Nephron progenitor cell (in vitro differentiated cells): ENCODE data around the gene NRCAM.

ENCODE experiments used
- DNase-seq: peaks from one replicate; pipeline ENCODE4 v3.0.0; 2021
- H3K27ac Mint-ChIP-seq: 2 replicates; pipeline ENCODE4 v1.8.0; 2021; ENCODE audit warnings: mild to moderate bottlenecking, moderate library complexity, mixed read lengths
- H3K27me3 Mint-ChIP-seq: 2 replicates; pipeline ENCODE4 v1.8.0; 2021; ENCODE audit warnings: mild to moderate bottlenecking, low read depth, mixed read lengths; ENCODE audit not compliant: poor library complexity
- H3K36me3 Mint-ChIP-seq: 2 replicates; pipeline ENCODE4 v1.8.0; 2021; ENCODE audit warnings: low read depth, mixed read lengths
- H3K4me1 Mint-ChIP-seq: 2 replicates; pipeline ENCODE4 v1.8.0; 2021; ENCODE audit warnings: mixed read lengths
- H3K4me3 Mint-ChIP-seq: 2 replicates; pipeline ENCODE4 v1.8.0; 2021; ENCODE audit warnings: mild to moderate bottlenecking, moderate library complexity, mixed read lengths
- H3K9me3 Mint-ChIP-seq: 2 replicates; pipeline ENCODE4 v1.8.0; 2021; ENCODE audit warnings: mild to moderate bottlenecking, moderate library complexity, mixed read lengths
- TF ChIP-seq, protein P1 (sequence below): fragments of 200-600 bp; sonication (generic); IDR thresholded peaks from 2 replicates; pipeline ENCODE4 v1.5.0; 2021; ENCODE audit warnings: antibody characterized with exemption

Gene NRCAM

DNA sequence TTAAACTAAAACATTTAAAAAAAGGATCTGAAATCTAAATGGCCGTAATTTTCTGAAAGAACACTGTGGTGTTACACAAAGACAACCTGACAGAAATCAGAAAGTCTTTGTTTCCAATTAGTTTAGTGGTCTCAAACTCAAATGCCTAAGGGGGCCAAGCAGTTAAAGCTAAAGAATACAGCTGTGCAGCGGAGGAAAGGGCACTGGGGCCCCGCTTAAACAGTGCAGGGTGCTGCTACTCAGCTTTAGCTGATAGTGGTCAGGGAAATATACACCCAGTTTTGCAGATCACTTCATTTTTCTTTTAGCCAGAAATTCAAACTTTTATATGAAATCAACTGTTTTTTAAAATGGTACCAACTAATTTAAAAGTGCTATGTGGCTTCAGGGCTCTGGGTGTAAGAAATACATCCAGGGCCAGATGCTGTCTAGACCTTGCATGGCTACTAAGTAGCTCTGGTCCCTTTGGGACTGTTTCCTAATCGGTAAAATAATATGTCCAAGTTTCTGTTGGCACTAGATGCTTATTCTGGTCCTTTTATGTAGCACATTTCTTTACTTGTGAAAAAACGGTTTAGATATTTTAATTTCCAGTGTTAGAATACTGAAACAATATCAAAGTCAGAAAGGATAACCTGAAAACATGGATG, 164.3 kb downstream of the NRCAM start:
- Mint-ChIP-seq H3K27me3 (peaks cover 9% of the 10 kb centered on the region), H3K27ac (no peak overlapping the region), H3K4me3 (no peak overlapping the region), H3K9me3 (no peaks in the 10 kb centered on the region), H3K36me3 (no peaks in the 10 kb centered on the region), H3K4me1 (peaks cover 38% of the 10 kb centered on the region)
- no peak for DNase-seq
- TF ChIP-seq, protein P1, sequence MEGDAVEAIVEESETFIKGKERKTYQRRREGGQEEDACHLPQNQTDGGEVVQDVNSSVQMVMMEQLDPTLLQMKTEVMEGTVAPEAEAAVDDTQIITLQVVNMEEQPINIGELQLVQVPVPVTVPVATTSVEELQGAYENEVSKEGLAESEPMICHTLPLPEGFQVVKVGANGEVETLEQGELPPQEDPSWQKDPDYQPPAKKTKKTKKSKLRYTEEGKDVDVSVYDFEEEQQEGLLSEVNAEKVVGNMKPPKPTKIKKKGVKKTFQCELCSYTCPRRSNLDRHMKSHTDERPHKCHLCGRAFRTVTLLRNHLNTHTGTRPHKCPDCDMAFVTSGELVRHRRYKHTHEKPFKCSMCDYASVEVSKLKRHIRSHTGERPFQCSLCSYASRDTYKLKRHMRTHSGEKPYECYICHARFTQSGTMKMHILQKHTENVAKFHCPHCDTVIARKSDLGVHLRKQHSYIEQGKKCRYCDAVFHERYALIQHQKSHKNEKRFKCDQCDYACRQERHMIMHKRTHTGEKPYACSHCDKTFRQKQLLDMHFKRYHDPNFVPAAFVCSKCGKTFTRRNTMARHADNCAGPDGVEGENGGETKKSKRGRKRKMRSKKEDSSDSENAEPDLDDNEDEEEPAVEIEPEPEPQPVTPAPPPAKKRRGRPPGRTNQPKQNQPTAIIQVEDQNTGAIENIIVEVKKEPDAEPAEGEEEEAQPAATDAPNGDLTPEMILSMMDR = no peak

DNA sequence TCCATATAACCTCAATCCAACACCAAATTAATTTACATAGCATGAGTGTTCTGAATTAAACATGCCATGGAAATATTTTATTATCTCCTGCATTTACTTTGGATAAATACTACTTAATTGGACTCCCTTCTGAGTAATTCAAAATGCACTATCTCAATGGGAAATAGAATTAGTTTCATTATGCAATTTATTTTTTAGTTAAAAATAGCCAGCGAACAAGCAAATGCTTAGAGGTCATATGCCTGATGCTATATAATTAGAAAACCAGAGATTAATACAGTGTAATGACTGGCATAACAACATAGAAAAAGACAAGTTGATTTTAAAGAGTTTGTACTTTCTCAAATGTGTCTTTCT, 165.1 kb downstream of the NRCAM start:
- Mint-ChIP-seq H3K4me3 (no peak overlapping the region), H3K4me1 (peaks cover 38% of the 10 kb centered on the region)

DNA sequence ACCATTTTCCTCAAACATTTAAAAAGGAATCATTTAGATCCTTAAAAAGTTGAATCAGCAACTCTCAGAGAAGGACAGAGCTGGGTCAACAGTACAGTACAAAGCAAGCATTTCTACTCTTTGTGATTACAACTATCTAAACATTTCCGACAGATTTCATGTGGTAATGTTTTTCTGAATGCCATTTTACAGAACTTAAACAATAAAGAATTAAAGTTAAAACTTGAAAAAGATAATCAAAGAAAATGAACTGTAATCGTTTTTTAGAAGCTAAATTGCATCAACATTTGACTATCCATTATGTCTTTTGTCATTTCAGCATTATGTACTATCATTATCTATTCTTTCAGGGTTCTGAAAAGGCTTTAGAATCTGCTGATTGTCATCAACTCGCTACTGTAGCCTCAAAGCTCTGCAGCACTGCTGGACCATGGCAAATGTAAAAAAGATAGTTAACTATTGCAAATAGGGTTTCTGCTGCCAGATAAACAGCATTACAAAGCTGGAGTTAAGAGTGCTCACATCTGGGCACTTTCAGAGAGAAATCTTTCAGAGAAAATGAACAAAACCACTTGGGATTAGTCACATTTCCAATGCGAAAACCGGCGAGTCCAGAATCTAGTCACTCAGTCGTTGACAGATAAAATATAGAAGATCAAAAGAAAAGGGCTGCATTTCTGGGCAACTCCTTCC, 165.6 kb downstream of the NRCAM start:
- Mint-ChIP-seq H3K4me3 (no peak overlapping the region), H3K4me1 (peaks cover 35% of the 10 kb centered on the region), H3K36me3 (no peaks in the 10 kb centered on the region), H3K9me3 (no peaks in the 10 kb centered on the region), H3K27me3 (peaks cover 12% of the 10 kb centered on the region), H3K27ac (no peak overlapping the region)
- DNase-seq = no peak
- TF ChIP-seq, protein P1 = no peak

More for the DNA sequence above, 165.1 kb downstream of the NRCAM start:
- Mint-ChIP-seq H3K27me3 (peaks cover 12% of the 10 kb centered on the region), H3K27ac (no peak overlapping the region), H3K36me3 (no peaks in the 10 kb centered on the region), H3K9me3 (no peaks in the 10 kb centered on the region)
- TF ChIP-seq, protein P1 = no peak
- DNase-seq = no peak

DNA sequence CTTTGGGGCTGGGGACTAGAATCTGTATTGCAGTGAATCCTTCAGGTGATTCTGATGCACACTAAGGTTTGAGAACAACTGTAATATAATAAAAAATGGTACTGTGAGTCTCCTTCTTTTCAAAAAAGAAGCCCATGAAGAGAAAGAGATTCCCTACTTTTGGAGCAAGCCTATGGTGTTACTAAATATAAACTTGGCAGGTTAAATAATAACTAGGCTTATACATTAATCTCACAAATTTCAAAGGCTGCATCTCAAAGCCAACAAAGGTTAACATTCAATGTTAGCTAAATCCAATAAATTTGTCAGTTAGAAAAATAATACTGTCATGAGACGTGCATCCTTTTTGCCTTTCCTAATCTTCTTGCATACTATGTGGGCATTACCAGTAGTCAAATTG, 166.4 kb downstream of the NRCAM start:
- Mint-ChIP-seq H3K9me3 (no peaks in the 10 kb centered on the region), H3K4me3 (no peak overlapping the region)
- TF ChIP-seq, protein P1 = no peak

DNA sequence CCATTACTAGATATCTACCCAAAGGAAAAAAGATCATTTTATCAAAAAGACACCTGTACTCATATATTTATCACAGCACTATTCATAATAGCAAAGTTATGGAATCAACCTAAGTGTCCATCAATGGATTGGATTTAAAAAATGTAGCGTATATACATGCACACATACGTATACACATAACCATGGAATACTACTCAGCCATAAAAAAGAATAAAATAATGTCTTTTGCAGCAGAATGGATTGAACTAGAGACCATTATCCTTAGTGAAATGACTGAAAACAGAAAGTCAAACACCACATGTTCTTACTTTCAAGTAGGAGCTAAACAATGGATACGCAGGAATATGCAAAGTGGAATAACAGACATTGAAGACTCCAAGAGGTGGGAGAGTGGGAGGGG, 168.4 kb downstream of the NRCAM start:
- Mint-ChIP-seq H3K27ac (no peak overlapping the region), H3K27me3 (peaks cover 16% of the 10 kb centered on the region), H3K4me1 (peaks cover 16% of the 10 kb centered on the region), H3K36me3 (no peaks in the 10 kb centered on the region), H3K4me3 (no peak overlapping the region), H3K9me3 (no peaks in the 10 kb centered on the region)
- TF ChIP-seq, protein P1 = no peak
- DNase-seq = no peak

More for the DNA sequence above, 166.4 kb downstream of the NRCAM start:
- H3K27me3 Mint-ChIP-seq = peaks cover 15% of the 10 kb centered on the region
- no peak overlapping the region for H3K27ac Mint-ChIP-seq
- no peak for DNase-seq
- H3K4me1 Mint-ChIP-seq = peaks cover 35% of the 10 kb centered on the region
- H3K36me3 Mint-ChIP-seq = no peaks in the 10 kb centered on the region
